Upper lobe of left lung (tissue), 6 donors: Measurements from ENCODE around the gene SHROOM4. TPM values are rescaled to one million over a fixed set of nuclear protein-coding genes. Genes with fewer than 3 reads are reported as not detected.
A peak's percentile ranks its signal among the peaks of the same experiment; 100 is the strongest.

Experiments
- ATAC-seq, 2 donors: fragments of 200-7000 bp; cut with Tn5 transposase; one replicate each; pipeline ENCODE4 v1.9.1; 2022; ENCODE audit warnings: mild to moderate bottlenecking in 2 of 2, moderate library complexity in 2 of 2; ENCODE audit not compliant: low FRiP score in 2 of 2
- DNase-seq, 2 donors: peaks; one replicate each; pipeline ENCODE4 v3.0.0-alpha.2; 2019 to 2020
- H3K27ac ChIP-seq, 4 donors: fragments of 200-600 bp; sonication (generic); one replicate each; pipeline ENCODE4 v1.5.1; 2016 to 2019
- H3K27me3 ChIP-seq, 4 donors: fragments of 200-600 bp; sonication (generic); one replicate each; pipeline ENCODE4 v1.5.1; 2017 to 2019
- H3K36me3 ChIP-seq, 4 donors: fragments of 200-600 bp; sonication (generic); one replicate each; pipeline ENCODE4 v1.5.1; 2016 to 2019
- H3K4me1 ChIP-seq, 4 donors: fragments of 200-600 bp; sonication (generic); one replicate each; pipeline ENCODE4 v1.5.1; 2018 to 2019
- H3K4me3 ChIP-seq, 4 donors: fragments of 200-600 bp; sonication (generic); one replicate each; pipeline ENCODE4 v1.5.1; 2017 to 2019; ENCODE audit warnings: mild to moderate bottlenecking in 2 of 4, moderate library complexity in 1 of 4
- H3K9me3 ChIP-seq, 4 donors: fragments of 200-600 bp; sonication (generic); one replicate each; pipeline ENCODE4 v1.5.1; 2018 to 2019
- EP300 ChIP-seq, 4 donors: sonication (generic); formaldehyde crosslinking; IDR thresholded peaks; one replicate each; pipeline ENCODE4 v1.5.1; 2017; ENCODE audit warnings: antibody characterized with exemption in 4 of 4, control low read depth in 2 of 4
- POLR2A ChIP-seq, 4 donors: fragments of 450-650 bp; IDR thresholded peaks; one replicate each; pipeline ENCODE4 v1.5.1; 2016 to 2017; ENCODE audit warnings: antibody characterized with exemption in 4 of 4, mild to moderate bottlenecking in 2 of 4
- POLR2AphosphoS5 ChIP-seq, 2 donors: sonication (generic); formaldehyde crosslinking; IDR thresholded peaks; one replicate each; pipeline ENCODE4 v1.5.1; 2017; ENCODE audit warnings: antibody characterized with exemption in 2 of 2
- WGBS, 2 donors: methylation state at CpG; one replicate each; pipeline ENCODE4 v1.1.5; 2017 to 2018; 5-methylcytosine and 5-hydroxymethylcytosine counted together
- total RNA-seq, 6 donors: library from RNA; depleted of rRNA in 4 of 6; stranded (reverse); fragments of >200 nt in 4 of 6; gene quantifications; one replicate each; pipeline versions ENCODE4 v1.1.0 to v1.2.1, GENCODE V29; 2016 to 2021
- TF ChIP-seq, protein P1 (sequence below), 6 experiments: fragments of 450-650 bp in 4 of 6; fragments of 200-600 bp in 2 of 6; sonication (generic) in 2 of 6; IDR thresholded peaks; one replicate each; pipeline ENCODE4 v1.5.1; 2016 to 2019; ENCODE audit warnings: antibody characterized with exemption in 6 of 6
- donor health status: DM: no; HTN: no; CAD: no; lungs with moderate emphysema.
- donor health status: DM: no; HTN: yes; CAD: no; lungs with severe emphysema.

The SHROOM4 gene
- total RNA-seq, 6 donors from 2014 or later: 26.7 to 51.4 (median 35.3) TPM

GRCh38 chrX:50798783-50799182 lies 15.2 kb downstream of the SHROOM4 start:
- WGBS, 2 donors: 62 to 75% methylated on average over 4 of the region's 4 CpGs
- H3K4me1 ChIP-seq: peaks cover 0 to 6% (median 0%) of the 10 kb centered on the region in 4 donors
- H3K4me3 ChIP-seq: no peak overlapping the region
- no peaks in the 10 kb centered on the region for H3K36me3 ChIP-seq
- H3K27me3 ChIP-seq: no peaks in the 10 kb centered on the region
- no peak for ATAC-seq
- peak overlapping the region in 1 of 4 donors; percentile 15 for H3K27ac ChIP-seq
- no peak for DNase-seq
- TF ChIP-seq POLR2A (IDR thresholded peaks at IDR 0.05) (no peak), POLR2AphosphoS5 (IDR thresholded peaks at IDR 0.05) (no peak), EP300 (IDR thresholded peaks at IDR 0.05) (no peak)
- TF ChIP-seq, protein P1, sequence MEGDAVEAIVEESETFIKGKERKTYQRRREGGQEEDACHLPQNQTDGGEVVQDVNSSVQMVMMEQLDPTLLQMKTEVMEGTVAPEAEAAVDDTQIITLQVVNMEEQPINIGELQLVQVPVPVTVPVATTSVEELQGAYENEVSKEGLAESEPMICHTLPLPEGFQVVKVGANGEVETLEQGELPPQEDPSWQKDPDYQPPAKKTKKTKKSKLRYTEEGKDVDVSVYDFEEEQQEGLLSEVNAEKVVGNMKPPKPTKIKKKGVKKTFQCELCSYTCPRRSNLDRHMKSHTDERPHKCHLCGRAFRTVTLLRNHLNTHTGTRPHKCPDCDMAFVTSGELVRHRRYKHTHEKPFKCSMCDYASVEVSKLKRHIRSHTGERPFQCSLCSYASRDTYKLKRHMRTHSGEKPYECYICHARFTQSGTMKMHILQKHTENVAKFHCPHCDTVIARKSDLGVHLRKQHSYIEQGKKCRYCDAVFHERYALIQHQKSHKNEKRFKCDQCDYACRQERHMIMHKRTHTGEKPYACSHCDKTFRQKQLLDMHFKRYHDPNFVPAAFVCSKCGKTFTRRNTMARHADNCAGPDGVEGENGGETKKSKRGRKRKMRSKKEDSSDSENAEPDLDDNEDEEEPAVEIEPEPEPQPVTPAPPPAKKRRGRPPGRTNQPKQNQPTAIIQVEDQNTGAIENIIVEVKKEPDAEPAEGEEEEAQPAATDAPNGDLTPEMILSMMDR (IDR thresholded peaks at IDR 0.05): no peak
- H3K9me3 ChIP-seq: no peaks in the 10 kb centered on the region

- no peak for TF ChIP-seq POLR2A (IDR thresholded peaks at IDR 0.05)
- TF ChIP-seq, protein P1 (IDR thresholded peaks at IDR 0.05): no peak
- no peak for TF ChIP-seq EP300 (IDR thresholded peaks at IDR 0.05)
- TF ChIP-seq POLR2AphosphoS5 (IDR thresholded peaks at IDR 0.05): no peak
- 73 to 87% methylated on average over 2 of the region's 2 CpGs for whole genome bisulfite sequencing, 2 donors
- H3K9me3 ChIP-seq: peaks cover 0 to 4% (median 0%) of the 10 kb centered on the region in 4 donors
- no peaks in the 10 kb centered on the region for H3K27me3 ChIP-seq
- ATAC-seq (no peak), DNase-seq (no peak)
- no peak overlapping the region for H3K27ac ChIP-seq
- H3K36me3 ChIP-seq: no peaks in the 10 kb centered on the region
- H3K4me3 ChIP-seq: no peak overlapping the region
- H3K4me1 ChIP-seq: no peaks in the 10 kb centered on the region
Observed at GRCh38 chrX:50787099-50787498, 26.9 kb downstream of the SHROOM4 start.

GRCh38 chrX:50780144-50780543 lies 33.9 kb downstream of the SHROOM4 start:
- H3K27ac ChIP-seq: no peak overlapping the region

DNA sequence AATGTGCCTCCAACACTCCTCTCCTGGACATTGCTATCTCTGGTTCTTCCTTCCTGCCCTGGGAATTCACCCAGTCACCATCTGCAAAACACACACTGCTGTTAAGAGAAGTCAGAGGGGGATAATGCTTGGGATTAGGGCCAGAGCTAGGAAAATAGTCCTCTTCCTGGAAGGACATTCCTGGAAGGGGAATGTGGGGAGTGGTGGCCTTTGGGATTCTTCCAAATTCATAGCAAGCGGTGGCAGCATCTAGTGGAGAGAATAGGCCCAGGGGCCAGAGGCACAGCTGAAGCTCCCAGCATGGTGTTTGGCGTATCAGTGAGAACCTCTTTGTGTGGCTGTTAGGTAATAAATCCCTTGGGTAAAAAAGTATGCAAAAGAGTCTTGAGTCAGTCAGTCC lies 34.3 kb downstream of the SHROOM4 start:
- DNase-seq: no peak
- no peaks in the 10 kb centered on the region for H3K36me3 ChIP-seq
- H3K4me3 ChIP-seq: no peak overlapping the region
- H3K4me1 ChIP-seq: peaks cover 0 to 6% (median 1%) of the 10 kb centered on the region in 4 donors
- 62 to 100% methylated on average over 1 to 2 of the region's 2 CpGs for WGBS, 2 donors
- TF ChIP-seq POLR2A (IDR thresholded peaks at IDR 0.05): no peak
- TF ChIP-seq, protein P1 (IDR thresholded peaks at IDR 0.05): no peak
- TF ChIP-seq EP300 (IDR thresholded peaks at IDR 0.05): no peak
- TF ChIP-seq POLR2AphosphoS5 (IDR thresholded peaks at IDR 0.05): no peak
- no peak overlapping the region for H3K27ac ChIP-seq
- no peak for ATAC-seq
- H3K27me3 ChIP-seq: no peaks in the 10 kb centered on the region
- H3K9me3 ChIP-seq: no peaks in the 10 kb centered on the region

More at GRCh38 chrX:50780144-50780543, 33.9 kb downstream of the SHROOM4 start:
- DNase-seq: no peak
- TF ChIP-seq, protein P1 (IDR thresholded peaks at IDR 0.05): no peak
- no peak for TF ChIP-seq POLR2AphosphoS5 (IDR thresholded peaks at IDR 0.05)
- TF ChIP-seq POLR2A (IDR thresholded peaks at IDR 0.05): no peak
- TF ChIP-seq EP300 (IDR thresholded peaks at IDR 0.05): no peak
- no peaks in the 10 kb centered on the region for H3K36me3 ChIP-seq
- no peak overlapping the region for H3K4me3 ChIP-seq
- peaks cover 0 to 2% (median 0%) of the 10 kb centered on the region in 4 donors for H3K4me1 ChIP-seq
- 29 to 45% methylated on average over 1 of the region's 1 CpG for WGBS, 2 donors
- no peaks in the 10 kb centered on the region for H3K27me3 ChIP-seq
- no peak for ATAC-seq
- no peaks in the 10 kb centered on the region for H3K9me3 ChIP-seq

DNA sequence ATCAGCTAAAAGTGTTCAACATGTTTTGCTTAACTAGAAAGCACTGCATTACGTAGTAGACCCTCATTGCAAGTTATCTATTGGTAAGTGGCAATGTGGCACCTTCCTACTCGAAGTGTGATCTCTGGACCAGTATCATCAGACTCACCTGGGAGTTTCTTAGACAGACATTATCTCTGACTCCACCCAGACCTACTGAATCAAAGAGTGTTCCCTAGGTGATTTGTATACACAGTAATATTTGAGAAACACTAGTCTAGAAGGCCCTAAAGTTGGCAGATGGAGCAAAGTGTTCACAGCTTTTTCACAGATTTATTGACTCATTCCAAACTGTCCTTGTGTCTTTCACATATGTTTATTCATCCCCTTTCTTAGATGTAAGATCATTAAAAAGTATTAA lies 35.7 kb downstream of the SHROOM4 start:
- ATAC-seq: no peak
- no peaks in the 10 kb centered on the region for H3K36me3 ChIP-seq
- WGBS, 2 donors: 68 to 89% methylated on average over 2 of the region's 2 CpGs
- H3K27me3 ChIP-seq: no peaks in the 10 kb centered on the region
- DNase-seq: no peak
- peaks cover 0 to 6% (median 1%) of the 10 kb centered on the region in 4 donors for H3K4me1 ChIP-seq
- no peak overlapping the region for H3K27ac ChIP-seq
- no peak overlapping the region for H3K4me3 ChIP-seq
- TF ChIP-seq POLR2A (IDR thresholded peaks at IDR 0.05): no peak
- TF ChIP-seq, protein P1 (IDR thresholded peaks at IDR 0.05): no peak
- no peak for TF ChIP-seq POLR2AphosphoS5 (IDR thresholded peaks at IDR 0.05)
- no peak for TF ChIP-seq EP300 (IDR thresholded peaks at IDR 0.05)
- no peaks in the 10 kb centered on the region for H3K9me3 ChIP-seq
